ENCODE results near the gene MED12L. TPM values are rescaled to one million over a fixed set of nuclear protein-coding genes. Genes with fewer than 3 reads are reported as not detected.

MED12L gene
- total and polyA plus RNA-seq, 10 of the 15 experiments (the other 5 are each of a cell fraction or from before 2014, with no cell fraction given) = 0.01 to 0.06 (median 0.03) TPM; not detected in 2

GRCh38 chr3:151226088-151226563 is 140.7 kb downstream of the MED12L start:
- intact Hi-C loops (cut with micrococcal nuclease; ENCODE audit: unreplicated experiment) (no loop called here), in situ Hi-C loops (cut with MboI) (loop anchor here (5.0 kb wide), 2 partner anchors 51 to 59 kb away; partner anchors contain the start of gene P2RY14)
- no peaks in the 10 kb centered on the region for H3K79me2 ChIP-seq (ENCODE audit: control insufficient read depth, insufficient read depth, low read length)
- no peak overlapping the region for H3K27ac ChIP-seq (ENCODE audit: control insufficient read depth, insufficient read depth)
- BruUV-seq (replicated peaks) = no TSS peak
- CTCF ChIA-PET = interaction anchor here (1.2 to 8.7 kb wide), 8 partner anchors 14 to 612 kb away, joined by 4 to 182 read pairs (median 20); partner anchors contain the start of gene P2RY14
- SMC1A ChIA-PET (ENCODE audit: uncharacterized antibody, unreplicated experiment) = interaction anchor here (1.0 to 7.6 kb wide), 9 partner anchors 9 to 60 kb away, joined by 3 to 98 read pairs (median 6); partner anchors contain the start of genes GPR171 and P2RY14
- H3K4me1 ChIP-seq (ENCODE audit: control insufficient read depth, insufficient read depth, low read length) = peaks cover 9% of the 10 kb centered on the region
- FAIRE-seq = no peak
- no peak for ATAC-seq
- no peak overlapping the region for H3K4me2 ChIP-seq (ENCODE audit: control insufficient read depth, insufficient read depth)
- no peak overlapping the region for H3K4me3 ChIP-seq
- no peaks in the 10 kb centered on the region for H3K9me3 ChIP-seq (replicated peaks; ENCODE audit: control insufficient read depth, insufficient read depth, low read length)
- no peak for DNase-seq (ENCODE audit: low read depth, low spot score)
- POLR2A ChIA-PET = no interaction called here
- RAD21 ChIA-PET (ENCODE audit: unreplicated experiment) = interaction anchor here (1.2 to 3.5 kb wide), 3 partner anchors 53 to 67 kb away, joined by 3 to 50 read pairs (median 18); partner anchors contain the start of gene P2RY14
- no peaks in the 10 kb centered on the region for H3K27me3 ChIP-seq (replicated peaks in 1 of 2; ENCODE audit: control insufficient read depth in 2 of 2, insufficient read depth in 2 of 2, low read length in 1 of 2)
- H2AFZ ChIP-seq (ENCODE audit: control insufficient read depth, low read depth, low read length) = no peak overlapping the region
- 46% methylated on average over 4 of the region's 4 CpGs for WGBS (ENCODE audit: insufficient coverage, insufficient replicate concordance, low lambda C conversion rate, missing lambda C conversion rate)
- no peaks in the 10 kb centered on the region for H3K36me3 ChIP-seq (ENCODE audit: control insufficient read depth in 2 of 2, insufficient read depth in 2 of 2, low read length in 1 of 2)
- H3K9ac ChIP-seq (ENCODE audit: control insufficient read depth, insufficient read depth, low read length) = no peak overlapping the region
- no peaks in the 10 kb centered on the region for H4K20me1 ChIP-seq (ENCODE audit: control insufficient read depth, insufficient read depth)
- TF ChIP-seq, protein P1, sequence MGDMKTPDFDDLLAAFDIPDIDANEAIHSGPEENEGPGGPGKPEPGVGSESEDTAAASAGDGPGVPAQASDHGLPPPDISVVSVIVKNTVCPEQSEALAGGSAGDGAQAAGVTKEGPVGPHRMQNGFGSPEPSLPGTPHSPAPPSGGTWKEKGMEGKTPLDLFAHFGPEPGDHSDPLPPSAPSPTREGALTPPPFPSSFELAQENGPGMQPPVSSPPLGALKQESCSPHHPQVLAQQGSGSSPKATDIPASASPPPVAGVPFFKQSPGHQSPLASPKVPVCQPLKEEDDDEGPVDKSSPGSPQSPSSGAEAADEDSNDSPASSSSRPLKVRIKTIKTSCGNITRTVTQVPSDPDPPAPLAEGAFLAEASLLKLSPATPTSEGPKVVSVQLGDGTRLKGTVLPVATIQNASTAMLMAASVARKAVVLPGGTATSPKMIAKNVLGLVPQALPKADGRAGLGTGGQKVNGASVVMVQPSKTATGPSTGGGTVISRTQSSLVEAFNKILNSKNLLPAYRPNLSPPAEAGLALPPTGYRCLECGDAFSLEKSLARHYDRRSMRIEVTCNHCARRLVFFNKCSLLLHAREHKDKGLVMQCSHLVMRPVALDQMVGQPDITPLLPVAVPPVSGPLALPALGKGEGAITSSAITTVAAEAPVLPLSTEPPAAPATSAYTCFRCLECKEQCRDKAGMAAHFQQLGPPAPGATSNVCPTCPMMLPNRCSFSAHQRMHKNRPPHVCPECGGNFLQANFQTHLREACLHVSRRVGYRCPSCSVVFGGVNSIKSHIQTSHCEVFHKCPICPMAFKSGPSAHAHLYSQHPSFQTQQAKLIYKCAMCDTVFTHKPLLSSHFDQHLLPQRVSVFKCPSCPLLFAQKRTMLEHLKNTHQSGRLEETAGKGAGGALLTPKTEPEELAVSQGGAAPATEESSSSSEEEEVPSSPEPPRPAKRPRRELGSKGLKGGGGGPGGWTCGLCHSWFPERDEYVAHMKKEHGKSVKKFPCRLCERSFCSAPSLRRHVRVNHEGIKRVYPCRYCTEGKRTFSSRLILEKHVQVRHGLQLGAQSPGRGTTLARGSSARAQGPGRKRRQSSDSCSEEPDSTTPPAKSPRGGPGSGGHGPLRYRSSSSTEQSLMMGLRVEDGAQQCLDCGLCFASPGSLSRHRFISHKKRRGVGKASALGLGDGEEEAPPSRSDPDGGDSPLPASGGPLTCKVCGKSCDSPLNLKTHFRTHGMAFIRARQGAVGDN (IDR thresholded peaks at IDR 0.05) = no peak
- TF ChIP-seq ZNF622 (IDR thresholded peaks at IDR 0.05) (no peak), MEF2A (IDR thresholded peaks at IDR 0.05; ENCODE audit: insufficient read depth, low read depth, low read length) (no peak), EP300 (IDR thresholded peaks at IDR 0.05; ENCODE audit: borderline replicate concordance in 1 of 2, control insufficient read depth in 1 of 2, low read depth in 2 of 2, low read length in 2 of 2) (no peak), PRDM15 (CRISPR knock-in tag; IDR thresholded peaks at IDR 0.05) (no peak)
- TF ChIP-seq, protein P2, sequence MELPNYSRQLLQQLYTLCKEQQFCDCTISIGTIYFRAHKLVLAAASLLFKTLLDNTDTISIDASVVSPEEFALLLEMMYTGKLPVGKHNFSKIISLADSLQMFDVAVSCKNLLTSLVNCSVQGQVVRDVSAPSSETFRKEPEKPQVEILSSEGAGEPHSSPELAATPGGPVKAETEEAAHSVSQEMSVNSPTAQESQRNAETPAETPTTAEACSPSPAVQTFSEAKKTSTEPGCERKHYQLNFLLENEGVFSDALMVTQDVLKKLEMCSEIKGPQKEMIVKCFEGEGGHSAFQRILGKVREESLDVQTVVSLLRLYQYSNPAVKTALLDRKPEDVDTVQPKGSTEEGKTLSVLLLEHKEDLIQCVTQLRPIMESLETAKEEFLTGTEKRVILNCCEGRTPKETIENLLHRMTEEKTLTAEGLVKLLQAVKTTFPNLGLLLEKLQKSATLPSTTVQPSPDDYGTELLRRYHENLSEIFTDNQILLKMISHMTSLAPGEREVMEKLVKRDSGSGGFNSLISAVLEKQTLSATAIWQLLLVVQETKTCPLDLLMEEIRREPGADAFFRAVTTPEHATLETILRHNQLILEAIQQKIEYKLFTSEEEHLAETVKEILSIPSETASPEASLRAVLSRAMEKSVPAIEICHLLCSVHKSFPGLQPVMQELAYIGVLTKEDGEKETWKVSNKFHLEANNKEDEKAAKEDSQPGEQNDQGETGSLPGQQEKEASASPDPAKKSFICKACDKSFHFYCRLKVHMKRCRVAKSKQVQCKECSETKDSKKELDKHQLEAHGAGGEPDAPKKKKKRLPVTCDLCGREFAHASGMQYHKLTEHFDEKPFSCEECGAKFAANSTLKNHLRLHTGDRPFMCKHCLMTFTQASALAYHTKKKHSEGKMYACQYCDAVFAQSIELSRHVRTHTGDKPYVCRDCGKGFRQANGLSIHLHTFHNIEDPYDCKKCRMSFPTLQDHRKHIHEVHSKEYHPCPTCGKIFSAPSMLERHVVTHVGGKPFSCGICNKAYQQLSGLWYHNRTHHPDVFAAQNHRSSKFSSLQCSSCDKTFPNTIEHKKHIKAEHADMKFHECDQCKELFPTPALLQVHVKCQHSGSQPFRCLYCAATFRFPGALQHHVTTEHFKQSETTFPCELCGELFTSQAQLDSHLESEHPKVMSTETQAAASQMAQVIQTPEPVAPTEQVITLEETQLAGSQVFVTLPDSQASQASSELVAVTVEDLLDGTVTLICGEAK (IDR thresholded peaks at IDR 0.05; ENCODE audit: borderline replicate concordance) = no peak

Data from GM12878 (cell line).